Measurements from ENCODE around the gene KLK15. TPM values are rescaled to one million over a fixed set of nuclear protein-coding genes. Genes with fewer than 3 reads are reported as not detected.

Gene KLK15
- total RNA-seq, 1 donor from 2014 or later = not detected

DNA sequence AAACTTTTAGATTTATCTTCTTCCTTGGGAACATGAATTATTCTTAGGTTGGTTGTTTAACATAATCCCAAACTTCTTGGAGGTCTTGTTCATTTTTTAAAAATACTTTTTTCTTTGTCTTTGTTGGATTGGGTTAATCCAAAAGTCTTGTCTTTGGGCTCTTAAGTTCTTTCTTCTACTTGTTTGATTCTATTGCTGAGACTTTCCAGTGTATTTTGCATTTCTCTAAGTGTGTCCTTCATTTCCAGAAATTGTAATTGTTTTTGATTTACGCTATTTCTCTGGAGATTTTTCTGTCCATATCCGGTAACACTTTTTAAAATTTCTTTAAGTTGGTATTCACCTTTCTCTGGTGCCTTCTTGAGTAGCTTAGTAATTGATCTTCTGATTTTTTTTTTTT lies 9.8 kb upstream of the KLK15 start:
- no peak for DNase-seq

DNA sequence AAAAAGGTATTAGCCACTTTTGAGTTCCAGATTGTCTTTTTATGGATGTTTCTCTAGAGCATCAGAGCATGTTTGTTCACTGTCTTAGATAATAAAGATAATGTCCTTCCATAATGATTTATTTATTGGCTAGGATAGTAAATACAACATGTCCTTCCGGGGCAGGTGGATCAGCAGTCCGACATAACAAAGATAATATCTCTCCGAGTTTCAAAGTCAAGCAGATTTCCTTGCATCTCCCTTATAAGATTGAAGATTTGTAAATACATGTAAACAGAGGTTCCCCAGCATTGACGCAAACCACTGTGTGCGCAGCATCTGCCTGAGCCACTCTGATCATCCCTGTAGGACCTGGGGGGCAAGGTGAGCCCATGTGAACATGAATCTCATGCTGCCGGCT lies 8.8 kb upstream of the KLK15 start:
- no peak for DNase-seq

DNA sequence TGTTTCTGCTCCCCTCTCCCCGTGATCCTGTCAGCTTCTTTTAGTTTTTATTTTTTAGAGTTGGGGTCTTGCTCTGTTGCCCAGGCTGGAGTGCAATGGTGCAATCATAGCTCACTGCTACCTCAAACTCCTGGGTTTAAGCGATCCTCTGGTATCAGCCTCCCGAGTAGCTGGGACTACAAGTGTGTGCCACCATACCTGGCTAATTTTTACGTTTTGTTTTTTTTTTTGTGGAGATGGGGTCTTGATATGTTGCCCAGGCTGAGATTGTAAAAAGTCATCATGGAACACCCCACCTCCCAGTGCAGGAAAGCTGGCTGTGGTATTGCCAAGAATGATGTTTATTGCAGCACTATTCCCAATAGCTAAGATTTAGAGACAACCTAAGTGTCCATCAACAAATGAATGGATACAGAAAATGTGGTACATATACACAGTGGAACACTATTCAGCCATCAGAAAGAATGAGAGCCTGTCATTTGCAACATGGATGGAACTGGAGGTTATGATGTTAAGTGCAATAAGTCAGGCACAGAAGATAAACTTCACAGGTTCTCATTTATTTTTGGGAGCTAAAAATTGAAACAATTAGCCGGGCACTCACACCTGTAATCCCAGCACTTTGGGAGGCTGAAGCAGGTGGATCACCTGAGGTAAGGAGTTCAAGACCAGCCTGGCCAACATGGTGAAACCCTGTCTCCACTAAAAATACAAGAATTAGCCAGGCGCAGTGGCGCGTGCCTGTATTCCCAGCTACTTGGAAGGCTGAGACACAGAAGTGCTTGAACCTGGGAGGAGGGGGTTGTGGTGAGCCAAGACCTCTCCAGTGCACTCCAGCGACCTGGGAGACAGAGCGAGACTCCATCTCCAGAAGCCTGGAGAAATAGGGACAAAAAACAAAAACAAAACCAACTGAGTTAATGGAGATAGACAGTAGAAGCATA lies 6.6 kb upstream of the KLK15 start:
- DNase-seq = no peak

DNA sequence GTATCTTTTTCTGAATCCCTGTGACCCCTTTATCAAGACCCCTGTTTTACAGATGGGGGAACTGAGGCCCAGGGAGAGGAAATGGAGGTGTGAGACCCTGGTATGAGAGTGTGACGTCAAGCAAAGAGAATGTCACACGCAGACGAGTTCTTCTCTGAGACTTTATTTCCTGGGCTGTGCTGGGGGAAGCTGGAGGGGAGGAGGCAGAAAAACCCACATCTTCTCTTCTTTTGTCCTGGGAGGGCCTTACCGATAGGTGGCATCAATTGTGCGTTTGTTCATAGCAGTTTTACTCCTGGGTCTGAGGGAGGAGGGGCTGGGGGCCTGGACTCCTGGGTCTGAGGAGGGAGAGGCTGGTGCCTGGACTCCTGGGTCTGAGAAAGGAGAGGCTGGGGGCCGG lies 4.9 kb upstream of the KLK15 start:
- DNase-seq = no peak

DNA sequence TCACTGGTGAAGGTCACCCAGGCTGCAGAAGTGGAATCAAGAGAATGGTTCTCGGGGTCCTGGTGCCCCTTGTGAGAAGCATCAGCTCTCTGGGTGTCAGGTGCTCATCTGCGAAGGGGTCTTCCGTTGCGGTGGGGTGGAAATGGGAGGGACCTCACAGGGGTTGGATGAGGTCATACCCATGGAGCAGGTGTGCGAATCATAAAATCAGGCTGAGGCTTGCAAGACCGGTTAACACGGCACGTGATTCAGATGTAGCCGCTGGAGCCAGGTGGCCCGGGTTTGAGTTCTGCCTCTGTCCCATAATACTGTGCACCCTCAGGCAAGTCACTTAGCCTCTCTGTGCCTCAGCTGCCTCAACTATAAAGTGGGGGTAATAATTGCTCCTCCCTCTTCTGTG lies 3.9 kb upstream of the KLK15 start:
- no peak for DNase-seq

DNA sequence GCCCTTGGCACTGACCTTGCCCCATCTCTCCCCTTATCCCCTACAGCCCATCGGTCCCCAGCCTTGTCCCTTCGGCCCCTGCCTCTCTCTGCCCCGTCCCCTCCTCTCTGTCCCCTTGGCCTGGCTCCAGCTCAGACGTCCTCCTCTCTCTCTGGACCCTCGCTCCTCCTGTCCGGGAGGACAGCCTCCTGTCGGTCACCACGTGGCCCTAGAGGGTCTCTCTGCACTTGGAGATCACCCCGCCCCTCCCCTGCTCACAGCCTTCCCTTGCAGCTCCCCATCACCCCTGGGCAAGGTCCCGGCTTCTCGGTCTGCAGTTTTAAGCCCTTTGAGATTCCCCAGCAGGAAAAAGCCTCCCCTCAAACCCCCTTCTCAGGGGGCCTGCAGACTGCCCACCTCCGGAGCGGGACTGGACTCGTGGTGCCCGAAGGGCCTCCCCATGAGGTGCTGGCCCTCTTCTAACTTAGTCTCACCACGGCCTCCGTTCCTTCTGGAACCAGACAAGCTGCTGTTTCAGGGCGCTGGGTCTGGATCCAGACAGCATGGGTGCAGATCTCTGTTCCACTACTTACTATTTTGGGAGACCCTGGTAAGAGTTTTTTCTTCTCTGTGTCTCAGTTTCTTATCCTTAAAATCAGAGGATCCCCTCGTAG lies 3.3 kb upstream of the KLK15 start:
- no peak for DNase-seq

DNA sequence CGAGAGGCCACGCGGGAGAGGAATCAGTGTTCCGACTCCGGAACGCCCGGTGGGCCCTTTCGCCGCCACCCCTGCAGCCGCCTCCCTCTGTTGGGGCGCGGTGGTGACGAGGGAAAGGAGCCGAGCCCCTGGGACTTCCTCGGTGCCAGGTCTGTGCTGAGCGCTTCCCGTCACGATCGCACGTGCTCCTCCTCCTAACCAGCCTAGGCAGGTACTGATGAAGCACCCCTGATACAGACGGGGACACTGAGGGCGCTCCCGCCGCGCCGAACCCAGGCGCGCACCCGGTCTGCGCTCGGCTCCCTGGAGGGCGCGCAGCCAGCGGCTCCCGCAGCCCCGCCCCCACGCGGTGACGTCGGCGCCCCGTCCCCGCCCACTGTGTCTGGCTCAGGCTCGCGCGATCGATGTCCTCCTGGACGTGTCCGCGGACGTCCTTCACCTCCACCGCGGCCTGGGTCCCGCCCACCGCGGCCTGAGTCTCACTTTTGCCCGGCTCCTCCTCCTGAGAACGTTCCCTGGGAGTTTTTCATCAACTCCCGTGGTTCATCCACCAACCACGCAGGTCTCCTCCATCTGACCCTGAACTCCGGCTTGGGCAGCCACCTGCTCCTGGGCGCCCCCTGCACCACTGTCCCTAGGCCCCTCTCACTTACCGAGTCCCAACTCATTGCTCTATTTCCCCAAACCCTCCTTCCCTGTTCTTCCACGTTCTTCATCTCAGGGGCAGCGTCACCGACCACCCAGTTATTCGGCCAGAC lies 2.6 kb upstream of the KLK15 start:
- DNase-seq = peak; percentile 44

DNA sequence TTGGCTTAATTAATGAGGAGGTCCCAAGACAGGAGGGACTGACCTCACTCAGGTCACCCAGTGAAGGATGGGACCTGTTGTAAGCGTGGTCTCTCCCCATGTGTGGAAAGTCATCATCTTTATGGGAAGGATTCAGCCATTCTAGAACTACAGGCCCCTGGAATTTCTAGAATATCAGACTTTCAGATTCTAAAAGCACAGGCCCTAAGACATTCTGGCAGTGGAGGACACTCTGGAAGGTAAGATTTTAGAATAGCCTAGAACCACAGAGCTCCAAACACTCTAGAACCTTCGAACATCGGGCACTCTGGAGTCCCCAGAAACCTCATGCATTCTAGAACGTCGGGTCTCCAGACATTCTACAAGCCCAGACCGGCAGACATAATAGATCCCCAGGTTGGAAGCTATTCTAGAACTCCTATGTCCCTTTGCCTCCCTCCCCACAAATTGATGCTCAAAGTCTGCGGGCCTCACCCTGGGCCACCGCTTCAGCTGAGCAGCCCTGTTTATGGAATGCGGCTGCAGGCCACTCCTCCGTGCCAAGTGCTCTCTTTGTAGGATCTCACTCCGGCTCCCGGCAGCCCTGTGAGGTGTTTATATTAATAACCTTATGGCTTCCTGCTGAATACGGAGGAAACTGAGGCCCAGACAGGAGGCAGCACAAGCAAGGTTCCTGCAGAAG lies 1.9 kb upstream of the KLK15 start:
- no peak for DNase-seq

DNA sequence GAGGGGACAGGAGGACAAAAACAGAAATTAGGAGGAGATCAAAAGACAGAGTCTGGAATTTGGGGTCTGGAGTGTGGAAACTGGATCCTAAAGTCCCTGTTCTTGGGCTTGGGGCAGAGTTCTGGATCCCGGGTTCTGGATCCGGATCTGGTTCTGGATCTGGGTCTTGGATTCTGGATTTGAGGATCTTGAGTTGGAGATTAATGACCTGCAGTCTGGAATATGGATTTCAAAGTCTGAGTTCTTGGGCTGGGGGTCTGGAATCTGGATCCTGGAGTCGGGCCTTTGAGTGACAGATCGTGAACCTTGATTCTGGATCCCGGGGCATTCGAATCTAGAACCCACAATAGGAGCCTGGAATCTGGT lies 411 bp upstream of the KLK15 start:
- no peak for DNase-seq

DNA sequence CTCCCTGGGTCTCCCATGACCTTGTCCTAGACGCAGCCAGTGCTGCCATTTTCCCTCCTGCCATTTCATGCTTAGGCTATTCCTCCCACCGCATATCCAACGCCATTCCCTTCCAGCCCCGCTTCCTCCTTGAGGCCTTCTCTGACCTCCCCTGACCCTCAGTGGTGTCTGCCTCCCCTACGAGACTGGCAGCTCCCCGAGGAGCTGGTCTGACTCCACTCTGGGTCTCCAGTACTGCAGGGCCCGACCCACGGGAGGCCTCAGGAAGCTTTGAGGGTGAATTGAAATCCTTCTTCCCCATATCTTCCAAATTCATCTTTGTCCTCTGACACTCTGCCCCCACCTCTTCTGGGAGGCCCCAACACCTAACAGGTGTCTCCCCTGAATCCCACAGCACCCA lies 708 bp downstream of the KLK15 start:
- DNase-seq = no peak

DNA sequence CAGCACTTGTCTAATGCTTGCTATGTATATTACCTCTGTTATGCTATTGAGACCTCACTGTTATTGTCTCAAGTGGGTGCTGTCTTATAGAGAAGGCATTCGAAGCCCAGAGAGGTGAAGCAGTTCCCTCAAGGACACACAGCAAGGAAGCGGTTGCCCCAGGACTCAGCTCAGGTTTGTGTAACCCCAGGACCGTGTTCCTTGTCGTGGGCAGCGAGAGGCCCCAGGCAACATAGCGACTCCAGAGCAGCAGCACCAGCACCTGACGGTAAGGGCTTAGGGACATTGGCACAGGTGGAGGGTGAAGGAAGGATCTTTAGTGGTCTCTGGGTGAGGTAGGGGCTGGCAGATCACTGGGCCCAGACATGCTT lies 2.4 kb downstream of the KLK15 start:
- DNase-seq = no peak

DNA sequence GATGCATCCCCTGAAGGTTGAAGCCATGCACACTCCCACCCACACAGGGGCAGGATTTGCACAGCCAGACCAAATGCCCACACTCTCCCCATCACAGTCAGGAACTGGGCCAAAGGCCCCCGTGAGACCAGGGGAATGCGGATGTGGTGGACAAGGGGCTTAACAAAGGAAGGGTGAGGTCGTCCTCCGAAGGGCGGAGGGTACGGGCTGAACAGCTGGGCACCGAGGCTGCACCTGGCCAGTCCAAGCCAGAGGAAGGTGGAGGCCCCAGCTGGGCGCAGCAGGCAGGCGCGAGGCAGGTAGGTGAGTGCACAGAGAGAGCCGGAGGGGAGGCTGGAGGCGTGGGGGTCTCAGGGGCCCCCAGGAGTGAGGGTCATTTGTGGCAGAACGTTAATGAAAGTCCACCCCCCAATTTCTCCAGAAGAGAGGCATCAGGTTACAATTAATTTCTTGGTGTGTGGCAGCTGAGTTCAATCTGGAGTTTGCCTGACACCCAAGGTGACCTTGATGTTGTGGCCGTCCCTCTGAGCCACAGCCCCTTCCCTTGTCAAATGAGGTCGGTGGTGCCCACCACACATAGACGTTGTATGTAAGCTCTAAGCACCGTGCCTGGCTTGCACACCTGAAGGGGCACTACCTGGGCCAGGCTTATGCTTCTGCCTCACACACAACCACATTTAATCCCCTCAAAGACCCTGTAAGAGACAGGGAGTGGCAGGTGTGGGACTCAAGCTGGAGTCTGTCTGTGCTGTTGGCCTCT lies 2.9 kb downstream of the KLK15 start:
- no peak for DNase-seq

DNA sequence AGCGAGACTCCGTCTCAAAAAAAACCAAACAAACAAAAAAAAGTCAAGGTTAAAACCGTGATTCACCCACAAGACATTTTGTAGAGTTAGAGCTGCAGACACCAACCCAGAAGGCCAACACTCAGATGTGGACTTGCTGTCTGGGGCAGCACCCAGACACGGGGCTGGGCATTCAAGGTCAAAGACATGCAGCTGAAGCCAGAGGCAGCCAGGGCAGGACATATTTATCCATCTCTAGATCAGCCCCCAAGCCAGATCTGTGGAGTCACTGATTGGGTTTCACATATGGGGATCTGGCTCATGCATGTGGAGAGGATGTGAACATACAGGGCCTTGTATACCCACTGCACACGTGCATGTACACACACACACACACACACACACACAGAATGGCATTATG lies 3.6 kb downstream of the KLK15 start:
- DNase-seq = no peak

DNA sequence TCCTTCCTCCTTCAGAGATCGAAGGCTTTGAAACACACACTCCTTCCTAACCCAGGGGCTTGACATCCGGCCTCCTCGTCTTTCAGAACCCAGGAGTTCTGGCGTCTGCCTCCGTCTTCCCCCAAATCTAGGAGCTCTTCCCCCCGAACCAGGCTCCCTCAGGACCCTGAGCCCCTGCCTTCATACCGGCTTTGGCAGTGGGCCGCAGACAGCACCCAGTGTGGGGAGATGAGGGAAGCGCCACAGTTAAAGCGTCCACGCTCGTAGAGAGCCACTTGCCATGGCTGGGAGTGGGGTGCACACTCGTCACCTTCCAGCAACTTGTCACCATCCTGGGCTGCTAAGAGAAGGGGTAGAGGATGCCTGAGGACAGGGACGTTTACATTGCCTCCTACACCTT lies 5.9 kb downstream of the KLK15 start:
- no peak for DNase-seq

DNA sequence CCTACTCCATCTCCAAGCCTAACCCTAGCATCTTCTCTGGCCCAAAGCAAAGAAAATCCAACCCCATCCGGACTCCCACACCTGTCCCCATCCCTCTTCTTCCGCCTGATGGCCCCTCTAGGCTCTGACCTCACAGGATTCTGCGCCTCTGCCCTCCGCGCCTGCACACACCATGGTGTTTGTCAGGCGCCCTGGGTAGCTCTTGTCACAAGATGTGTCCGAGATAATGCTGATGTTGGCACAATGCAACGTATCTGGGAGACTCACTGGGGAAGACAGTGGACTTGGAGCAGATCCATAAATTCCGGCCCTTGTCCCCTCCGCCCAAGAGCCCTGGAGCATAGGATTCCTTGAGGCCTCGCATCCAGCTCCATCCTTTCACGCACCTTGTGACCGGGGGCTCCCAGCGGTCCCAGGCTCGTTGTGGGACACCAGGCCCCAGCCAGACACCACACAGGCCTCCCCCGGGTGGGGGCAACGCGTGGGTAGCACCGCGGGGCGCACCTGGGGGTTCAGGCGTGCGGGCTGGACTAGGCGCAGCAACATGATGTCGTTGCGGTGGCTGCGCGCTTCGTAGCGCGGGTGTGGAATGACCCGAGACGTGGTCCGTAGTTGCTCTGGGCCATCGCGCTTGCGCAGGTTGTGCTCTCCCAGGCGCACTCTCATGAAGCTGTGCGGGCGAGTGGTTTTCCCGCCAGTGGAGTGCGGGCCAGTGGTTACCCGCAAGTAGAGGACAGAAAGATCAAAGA lies 6.7 kb downstream of the KLK15 start:
- no peak for DNase-seq

DNA sequence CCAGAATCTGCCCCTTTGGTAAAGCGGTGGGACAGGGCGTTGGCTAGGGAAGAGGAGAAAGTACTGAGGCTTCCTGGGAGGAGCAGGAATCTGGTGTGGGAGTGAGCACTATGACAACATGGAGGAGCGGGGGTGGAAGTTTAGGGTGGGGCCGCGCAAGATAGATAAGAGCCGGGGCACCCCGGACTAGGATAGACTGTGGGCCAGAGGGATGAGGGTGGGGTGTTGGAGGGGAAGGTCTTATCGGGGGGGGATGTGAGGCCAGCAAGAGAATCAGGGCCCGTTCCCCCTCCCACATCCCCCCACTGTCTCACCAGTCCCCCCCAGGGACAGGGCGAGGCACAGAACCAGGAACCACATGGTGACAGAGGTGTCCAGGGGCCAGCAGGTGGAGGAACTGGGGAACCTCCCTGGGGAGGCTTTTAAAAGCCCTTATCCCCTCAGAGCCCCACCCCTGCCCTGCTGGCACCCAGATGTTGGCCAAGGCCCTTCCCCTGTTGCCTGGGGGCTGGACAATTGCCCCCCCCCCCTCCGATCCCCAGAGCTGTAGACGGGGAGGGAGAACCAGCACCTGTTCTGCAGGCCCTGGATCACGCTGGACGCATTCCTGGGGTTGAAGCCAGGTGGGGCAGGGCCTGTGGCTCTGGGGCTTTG lies 9.9 kb downstream of the KLK15 start, which contains the start of gene KLK1:
Gene KLK1, minus strand, starts transcription at position 399 of the 654 bp plus-strand sequence. Its CDS starts 39 bp downstream, at position 360.
- DNase-seq = no peak

DNA sequence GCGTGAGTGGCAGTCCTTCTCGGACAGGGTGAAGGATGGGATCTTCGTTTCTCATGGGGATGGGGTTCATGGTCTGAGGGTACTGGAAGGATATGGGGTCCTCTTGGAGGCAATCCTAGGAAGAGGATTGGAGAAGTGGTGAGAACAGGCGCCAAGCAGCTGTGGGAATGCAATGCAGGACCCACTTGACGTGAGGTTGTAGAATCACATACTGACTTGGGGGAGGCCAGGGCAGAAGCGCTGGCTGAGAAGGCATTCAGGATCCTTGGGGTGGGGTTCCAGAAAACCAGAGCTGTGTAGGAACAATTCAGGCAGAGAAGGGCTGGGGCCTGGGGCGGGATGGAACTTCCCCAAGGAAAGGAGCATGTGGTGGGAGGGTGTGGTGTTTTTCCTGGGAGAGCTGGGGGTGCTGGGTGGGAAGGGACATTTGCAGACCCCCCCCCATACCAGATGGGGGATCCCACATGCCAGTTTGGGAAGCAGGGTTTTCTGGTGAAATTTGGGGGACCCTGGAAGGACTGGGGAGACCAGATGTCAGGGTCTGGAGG lies 10.6 kb downstream of the KLK15 start:
- no peak for DNase-seq

DNA sequence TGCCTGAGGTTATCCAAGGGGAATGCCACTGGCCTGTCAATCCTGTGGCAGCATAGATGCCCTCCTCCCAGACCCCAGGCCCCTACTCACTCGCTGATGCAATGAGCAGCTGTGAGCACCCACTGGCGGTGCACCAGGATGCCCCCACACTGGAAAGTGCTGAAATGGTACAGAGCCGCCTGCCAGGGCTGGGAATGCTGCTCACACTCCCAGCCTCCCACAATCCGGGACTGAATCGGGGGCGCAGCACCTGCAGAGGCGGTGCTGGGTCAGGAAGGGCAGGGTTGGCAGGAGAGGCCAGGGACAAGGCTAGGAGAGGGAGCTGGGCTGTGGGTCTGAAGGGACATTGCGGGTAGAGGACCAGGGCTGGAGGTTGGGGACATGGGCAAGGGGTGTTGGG lies 11.8 kb downstream of the KLK15 start:
- no peak for DNase-seq

DNA sequence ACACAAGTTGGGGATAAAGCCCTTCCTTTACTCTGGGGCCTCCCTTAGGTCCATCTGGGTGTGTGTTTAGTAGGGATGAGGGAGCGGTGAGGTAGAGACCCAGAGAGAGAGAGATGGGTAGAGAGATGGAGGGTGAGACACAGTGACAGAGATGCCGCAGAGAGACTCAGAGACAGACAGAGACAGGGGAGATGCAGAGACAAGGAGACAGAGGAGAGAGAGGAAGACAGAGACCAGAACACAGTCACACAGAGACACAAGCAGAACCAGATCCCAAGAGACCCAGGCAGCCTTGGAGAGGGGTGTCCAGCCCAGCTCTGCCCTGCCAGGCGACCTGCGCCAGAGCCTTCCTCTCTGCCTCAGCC lies 12.1 kb downstream of the KLK15 start:
- DNase-seq = no peak

DNA sequence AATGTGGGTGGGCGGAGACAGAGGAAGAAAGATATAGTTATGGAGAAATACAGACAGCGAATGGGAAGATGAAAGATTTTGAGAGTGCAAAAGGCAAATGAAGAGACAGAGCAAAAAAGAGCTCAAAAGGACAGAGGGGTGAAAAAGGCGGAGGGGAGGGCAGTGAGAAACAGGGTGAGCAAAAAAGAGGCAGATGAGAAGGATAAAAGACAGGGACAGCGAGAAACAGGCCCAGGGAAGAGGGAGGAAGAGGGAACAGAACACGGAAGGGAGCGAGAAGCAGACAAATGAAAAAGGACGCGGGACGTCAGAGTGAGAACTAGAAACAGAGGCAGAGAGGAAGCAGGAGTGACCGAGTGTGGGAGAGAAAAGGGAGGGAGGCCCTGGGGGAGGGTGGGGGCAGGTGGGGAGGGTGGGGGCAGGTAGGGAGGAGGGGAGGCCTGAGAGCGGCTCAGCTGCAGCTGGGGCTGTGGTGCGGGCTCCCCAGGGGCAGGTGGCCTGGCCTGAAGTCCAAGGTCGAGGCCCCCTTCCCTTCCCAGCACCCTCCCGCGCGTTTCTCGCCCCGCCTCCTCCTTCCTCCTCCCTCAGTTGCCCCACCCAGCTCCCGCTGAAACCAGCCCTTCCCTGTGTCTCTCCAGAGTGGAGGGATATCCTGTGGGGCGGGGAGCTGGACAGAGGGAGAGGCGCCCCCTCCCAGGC lies 12.7 kb downstream of the KLK15 start:
- no peak for DNase-seq

Data from occipital lobe (tissue), 2 donors.